GOT3 (cell line): ENCODE results near the gene ADGRG4.
"Not testable (repeated sequence)": the region's sequence is repeated elsewhere in the genome, so short reads cannot be mapped to it uniquely, and the experiment has no call there.

Experiments
- DNase-seq: peaks from one replicate; lab custom pipeline; 2025; ENCODE audit warnings: mixed read lengths; lab: John Stamatoyannopoulos, UW

ADGRG4 gene, protein sequence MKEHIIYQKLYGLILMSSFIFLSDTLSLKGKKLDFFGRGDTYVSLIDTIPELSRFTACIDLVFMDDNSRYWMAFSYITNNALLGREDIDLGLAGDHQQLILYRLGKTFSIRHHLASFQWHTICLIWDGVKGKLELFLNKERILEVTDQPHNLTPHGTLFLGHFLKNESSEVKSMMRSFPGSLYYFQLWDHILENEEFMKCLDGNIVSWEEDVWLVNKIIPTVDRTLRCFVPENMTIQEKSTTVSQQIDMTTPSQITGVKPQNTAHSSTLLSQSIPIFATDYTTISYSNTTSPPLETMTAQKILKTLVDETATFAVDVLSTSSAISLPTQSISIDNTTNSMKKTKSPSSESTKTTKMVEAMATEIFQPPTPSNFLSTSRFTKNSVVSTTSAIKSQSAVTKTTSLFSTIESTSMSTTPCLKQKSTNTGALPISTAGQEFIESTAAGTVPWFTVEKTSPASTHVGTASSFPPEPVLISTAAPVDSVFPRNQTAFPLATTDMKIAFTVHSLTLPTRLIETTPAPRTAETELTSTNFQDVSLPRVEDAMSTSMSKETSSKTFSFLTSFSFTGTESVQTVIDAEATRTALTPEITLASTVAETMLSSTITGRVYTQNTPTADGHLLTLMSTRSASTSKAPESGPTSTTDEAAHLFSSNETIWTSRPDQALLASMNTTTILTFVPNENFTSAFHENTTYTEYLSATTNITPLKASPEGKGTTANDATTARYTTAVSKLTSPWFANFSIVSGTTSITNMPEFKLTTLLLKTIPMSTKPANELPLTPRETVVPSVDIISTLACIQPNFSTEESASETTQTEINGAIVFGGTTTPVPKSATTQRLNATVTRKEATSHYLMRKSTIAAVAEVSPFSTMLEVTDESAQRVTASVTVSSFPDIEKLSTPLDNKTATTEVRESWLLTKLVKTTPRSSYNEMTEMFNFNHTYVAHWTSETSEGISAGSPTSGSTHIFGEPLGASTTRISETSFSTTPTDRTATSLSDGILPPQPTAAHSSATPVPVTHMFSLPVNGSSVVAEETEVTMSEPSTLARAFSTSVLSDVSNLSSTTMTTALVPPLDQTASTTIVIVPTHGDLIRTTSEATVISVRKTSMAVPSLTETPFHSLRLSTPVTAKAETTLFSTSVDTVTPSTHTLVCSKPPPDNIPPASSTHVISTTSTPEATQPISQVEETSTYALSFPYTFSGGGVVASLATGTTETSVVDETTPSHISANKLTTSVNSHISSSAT (N-terminal part only)

DNA sequence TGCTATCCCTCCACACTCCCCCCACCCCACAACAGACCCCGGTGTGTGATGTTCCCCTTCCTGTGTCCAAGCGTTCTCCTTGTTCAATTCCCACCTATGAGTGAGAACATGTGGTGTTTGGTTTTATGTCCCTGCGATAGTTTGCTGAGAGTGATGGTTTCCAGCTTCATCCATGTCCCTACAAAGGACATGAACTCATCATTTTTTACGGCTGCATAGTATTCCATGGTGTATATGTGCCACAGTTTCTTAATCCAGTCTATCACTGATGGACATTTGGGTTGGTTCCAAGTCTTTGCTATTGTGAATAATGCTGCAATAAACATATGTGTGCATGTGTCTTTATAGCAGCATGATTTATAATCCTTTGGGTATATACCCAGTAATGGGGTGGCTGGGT lies at the start of gene ADGRG4:
Gene ADGRG4 (plus strand): TSS at position 243 of the 400 bp plus-strand sequence. CDS start 7,815 bp downstream, outside the sequence.
- not testable (repeated sequence) for DNase-seq

DNA sequence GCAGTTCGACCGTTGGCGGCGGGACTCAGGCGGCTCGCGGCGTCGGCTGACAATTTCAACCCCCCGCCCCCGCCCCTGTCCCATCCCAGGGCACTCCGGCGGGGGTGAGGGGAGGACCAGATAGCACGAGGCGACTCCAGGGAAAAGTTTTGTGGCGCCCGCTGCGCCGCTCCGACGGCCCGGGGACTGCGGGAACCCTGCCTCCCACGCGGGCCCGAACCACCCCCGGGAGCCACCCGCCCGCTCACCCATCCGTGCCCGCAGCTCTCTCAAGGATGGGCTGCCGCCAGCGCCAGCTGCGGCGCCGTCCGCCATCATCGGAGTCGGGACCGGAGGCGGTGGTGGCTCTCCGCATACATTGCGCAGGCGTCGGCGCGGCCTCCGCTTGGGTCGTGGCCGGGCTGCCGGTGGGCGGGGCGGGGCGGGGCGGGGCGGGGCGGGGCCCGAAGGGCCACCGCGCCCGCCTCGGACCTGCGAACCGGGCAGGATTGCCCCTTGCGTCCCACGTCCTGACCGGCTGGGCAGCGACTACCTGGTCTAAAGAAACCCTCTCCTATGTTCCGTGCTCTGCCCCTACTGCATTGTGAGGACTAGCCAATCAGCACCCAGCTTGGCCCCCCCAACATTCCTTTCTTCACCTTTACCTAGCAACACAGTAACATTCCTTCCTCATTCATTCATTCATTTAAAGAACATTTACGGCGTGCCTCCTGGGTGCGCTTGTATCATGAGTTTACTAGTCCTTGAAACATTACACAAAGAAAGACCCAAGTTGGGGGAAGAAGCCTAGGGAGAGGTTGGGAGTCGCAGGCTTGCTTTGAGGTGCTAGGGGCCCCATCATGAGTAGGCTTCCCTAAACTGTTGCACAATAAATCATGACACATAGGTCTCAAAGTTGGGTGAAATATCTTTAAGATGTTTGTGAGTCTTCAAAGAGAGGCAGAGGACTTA lies 49.4 kb upstream of the ADGRG4 start, which contains the start of gene MAP7D3:
Gene MAP7D3 (minus strand): TSS at position 360 of the 951 bp plus-strand sequence. CDS start 42 bp downstream, at position 318.
- DNase-seq: no peak

DNA sequence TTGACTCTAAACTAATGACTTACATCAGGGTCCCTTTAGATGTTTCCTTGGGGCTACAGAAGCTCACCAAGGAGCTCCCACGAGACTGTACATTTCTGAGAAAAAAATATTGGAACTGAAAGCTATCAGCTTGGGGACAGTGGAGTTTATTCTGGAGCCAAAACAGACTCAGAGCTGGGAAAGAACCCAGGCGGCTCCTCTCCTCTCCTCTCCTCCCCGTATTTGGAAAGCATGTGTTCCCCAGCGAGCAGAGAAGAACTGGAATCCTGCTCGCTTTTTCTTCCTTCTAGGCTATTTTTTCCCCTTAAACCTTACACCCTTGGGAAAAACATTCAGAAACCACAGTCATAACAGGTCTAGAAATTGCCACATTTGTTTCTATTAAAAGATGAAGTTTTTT lies 45.2 kb upstream of the ADGRG4 start:
- DNase-seq: no peak

DNA sequence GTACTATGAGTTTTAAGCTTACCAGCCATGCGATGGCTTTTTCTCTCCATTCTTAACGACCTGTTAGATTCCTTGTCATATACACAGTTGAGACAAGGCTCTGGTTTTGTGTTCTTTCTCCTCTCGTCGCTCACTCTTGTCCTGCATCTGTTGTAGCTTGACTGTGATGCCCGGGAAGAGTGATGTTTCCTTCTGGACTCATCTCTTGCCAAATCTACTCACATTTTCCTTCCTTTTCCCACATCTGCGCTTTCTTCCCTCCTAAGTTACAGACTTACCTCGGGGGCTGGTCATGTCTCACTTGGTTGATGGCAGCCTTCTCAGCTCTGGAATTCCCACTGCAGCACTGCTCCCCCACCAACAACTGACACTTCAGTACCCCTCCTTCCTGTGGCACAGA lies 44.7 kb upstream of the ADGRG4 start:
- no peak for DNase-seq

DNA sequence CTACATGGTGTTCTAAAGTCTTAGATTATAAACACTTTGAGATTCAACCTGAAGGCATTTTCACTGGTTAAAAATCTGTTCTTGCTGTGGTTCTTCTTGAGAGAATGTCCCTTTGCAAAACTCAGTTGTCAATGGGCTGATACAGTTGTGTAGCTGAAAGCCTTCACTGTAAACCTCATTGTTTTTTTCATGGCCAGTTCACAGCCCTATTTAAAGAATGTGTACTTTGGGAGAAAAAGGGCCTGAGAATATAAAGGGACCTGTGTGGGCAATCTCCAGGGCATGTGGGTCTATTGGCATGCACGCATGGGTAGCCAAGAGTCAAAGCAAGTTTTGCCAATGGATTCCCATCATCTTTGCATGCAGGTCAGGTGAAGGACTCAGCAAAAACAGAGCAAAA lies 41.8 kb upstream of the ADGRG4 start:
- no peak for DNase-seq

DNA sequence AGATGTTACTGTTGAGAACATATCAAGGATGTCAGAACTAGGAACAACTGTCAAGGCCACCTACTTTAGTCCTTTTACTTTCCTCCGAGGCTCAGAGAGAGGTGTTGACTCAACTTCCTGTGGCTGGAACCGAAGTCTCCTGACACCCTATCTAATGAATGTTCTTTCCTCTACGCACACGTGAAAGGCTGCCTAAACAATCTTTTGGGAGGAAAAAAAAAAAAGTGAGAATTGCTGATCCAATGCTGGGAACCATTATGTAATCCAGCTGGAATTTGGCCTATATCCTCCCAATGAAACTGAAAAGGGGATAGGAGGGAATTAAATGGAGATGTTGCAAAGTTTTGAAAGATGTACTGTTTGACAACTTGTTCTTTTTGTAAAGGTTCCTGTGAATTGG lies 41.2 kb upstream of the ADGRG4 start:
- DNase-seq: no peak

DNA sequence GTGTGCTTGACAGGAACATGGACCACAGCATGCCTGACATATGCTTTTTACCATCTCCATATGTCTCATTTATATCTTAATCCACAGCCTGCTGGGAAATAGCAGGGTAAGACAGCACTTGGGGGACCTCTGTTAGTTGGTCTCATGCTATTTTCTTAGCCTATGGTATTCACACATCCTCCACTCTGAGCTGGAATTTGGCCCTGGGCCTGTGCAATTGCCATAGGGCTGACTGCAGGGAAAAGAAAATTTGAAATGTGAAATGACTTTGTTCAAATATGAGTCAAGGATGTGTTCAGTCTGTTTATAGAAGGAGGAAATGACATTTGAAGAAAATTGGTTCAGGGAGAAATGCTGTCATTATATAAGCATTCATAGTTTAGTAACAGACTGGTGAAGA lies 40.0 kb upstream of the ADGRG4 start:
- DNase-seq: no peak

- DNase-seq: no peak
These were observed 39.4 kb upstream of the ADGRG4 start for GRCh38 chrX:136261321-136261720.

- DNase-seq: no peak
These were observed 38.5 kb upstream of the ADGRG4 start for GRCh38 chrX:136262243-136262642.

- no peak for DNase-seq
These were observed 37.9 kb upstream of the ADGRG4 start for GRCh38 chrX:136262812-136263315.

GRCh38 chrX:136266828-136267227 lies 33.9 kb upstream of the ADGRG4 start:
- no peak for DNase-seq

DNA sequence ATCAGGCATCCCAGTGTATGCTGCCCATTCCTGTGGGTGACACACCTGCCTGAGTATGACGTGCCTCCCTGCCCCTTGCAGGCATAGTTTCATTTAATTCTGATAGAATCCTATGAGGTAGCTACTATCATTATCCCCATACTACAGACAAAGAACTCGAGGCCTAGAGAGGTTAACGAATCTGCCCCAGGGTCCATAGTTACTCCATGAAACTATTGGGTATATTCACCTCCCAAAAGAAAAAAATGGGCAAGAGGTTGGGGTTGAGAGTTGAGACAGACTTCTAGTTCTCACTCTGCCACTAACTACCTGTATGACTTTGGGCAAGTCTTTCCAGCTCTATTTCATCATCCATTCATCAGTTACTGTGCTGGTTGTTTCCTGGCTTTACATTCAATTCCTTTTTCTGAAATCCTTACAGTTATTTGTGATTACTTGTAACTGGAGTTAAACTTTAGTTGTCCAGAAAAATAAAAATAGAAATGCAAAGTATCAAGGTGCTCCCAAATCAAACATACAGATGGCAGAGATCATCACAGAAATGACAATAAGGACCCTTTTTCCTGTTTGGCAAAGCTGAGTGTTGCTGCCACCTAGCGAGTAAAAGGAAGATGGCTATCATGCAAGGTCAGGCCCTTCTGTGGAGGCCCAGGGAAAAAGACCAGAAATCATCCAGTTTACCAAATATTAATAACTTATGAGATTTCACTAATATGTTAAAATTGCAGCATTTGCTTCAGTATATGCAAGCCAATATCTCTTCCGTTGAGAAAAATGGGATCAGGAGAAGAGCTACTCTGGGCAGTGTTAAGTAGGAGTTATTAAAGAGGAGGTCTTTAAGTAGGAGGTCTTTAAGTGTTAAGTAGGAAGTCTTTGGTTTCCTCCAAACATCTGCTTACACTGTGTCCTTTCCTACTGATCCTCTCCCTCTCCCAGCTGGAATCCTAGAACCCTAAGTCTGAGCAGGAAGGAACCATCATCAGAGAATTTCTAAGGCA lies 32.4 kb upstream of the ADGRG4 start:
- no peak for DNase-seq

- DNase-seq: no peak
These were observed 30.8 kb upstream of the ADGRG4 start for GRCh38 chrX:136269921-136270320.

DNA sequence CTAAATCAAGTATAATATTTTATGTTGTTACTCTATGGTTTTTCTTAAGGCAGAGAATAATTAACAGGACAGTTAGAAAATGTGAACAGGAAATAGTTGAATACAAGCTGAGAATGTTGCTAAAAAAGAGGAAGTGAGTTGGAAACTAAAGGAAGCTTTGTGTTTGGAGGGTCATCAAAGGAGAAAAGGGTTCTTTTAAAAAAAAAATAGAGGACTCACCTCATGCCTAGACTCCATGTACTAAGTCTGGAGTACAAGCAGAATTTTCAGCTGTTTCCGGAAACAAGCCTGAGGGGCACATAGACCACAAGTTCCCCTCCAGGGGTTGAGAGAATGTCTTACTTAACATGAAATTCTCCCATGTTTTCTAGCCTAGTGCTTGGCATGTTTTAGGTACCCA lies 29.5 kb upstream of the ADGRG4 start:
- DNase-seq: no peak

DNA sequence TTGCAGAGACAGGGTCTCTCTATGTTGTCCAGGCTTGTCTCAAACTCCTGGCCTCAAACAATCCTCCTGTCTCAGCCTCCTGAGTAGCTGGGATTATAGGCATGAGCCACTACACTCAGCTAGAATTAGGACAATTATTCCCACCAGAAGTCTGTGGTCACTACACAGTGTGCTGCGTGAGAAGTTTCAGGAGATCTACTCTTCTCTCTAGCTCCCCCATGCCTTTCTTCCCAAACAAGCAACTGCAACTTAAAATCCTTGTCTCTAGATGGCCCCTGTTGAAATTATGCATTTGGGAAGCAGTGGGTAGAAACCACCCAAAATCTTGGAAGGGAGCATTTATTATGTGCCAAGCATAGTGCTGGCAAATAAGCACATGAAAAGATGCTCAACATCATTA lies 28.4 kb upstream of the ADGRG4 start:
- no peak for DNase-seq

- no peak for DNase-seq
These were observed 26.8 kb upstream of the ADGRG4 start for GRCh38 chrX:136273986-136274385.

DNA sequence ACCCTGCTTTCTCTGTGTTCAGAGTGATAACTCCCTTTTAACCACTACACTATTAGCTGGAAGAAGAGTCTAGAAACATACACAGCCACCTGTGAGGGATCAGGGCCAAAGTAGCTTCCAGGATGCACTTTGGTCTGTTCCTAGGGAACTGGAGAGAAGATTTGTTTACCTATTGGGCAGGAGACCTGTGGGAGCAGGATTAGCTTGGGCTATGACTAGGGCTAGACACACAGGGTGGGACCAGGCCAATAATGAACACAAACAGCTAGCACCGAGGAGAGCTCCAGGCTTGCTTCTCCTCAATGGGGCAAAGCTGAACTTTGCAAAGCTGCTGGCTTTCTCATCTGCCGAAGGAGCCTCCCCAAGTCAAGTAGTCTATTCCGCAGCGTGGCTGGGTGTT lies 25.2 kb upstream of the ADGRG4 start:
- DNase-seq: no peak

GRCh38 chrX:136286375-136286774 lies 14.4 kb upstream of the ADGRG4 start:
- DNase-seq: not testable (repeated sequence)

DNA sequence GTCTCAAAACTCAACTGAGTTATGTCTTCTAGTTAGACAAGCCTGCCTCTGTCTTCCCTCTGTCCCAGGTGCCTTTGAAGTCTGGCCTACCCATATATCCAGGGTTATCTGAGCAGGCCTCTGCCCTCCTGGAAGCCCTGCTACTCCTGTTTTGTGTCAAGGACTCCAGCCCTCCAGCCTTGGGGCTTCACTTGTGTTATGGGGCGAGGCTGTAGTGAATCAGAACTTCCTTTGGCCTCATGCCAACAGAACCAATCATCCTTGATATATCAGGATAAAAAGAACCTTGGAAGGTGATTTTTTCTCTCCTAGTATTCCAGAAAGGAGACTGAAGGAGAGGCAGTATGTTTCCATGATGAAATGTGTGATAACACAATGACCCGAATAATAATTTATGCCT lies 8.9 kb upstream of the ADGRG4 start:
- no peak for DNase-seq

- DNase-seq: no peak
These were observed 8.1 kb upstream of the ADGRG4 start for GRCh38 chrX:136292656-136293055.
